ENCODE results near the gene ABCB6.

- TF ChIP-seq CTCF (IDR thresholded peaks at IDR 0.05; ENCODE audit: insufficient read depth, low read depth, low read length) (no peak), EZH2 (IDR thresholded peaks at IDR 0.05; ENCODE audit: insufficient read depth, low read length) (no peak)
Measured at GRCh38 chr2:219229305-219230058, 10.7 kb upstream of the ABCB6 start, which contains the start of the genes ANKZF1 and ATG9A.
